Measurements from ENCODE around the gene NEUROD4.

The NEUROD4 gene

GRCh38 chr12:55037351-55037987 is 17.7 kb downstream of the NEUROD4 start:
- H3K27me3 ChIP-seq (ENCODE audit: control insufficient read depth, insufficient read depth, low read length) = no peaks in the 10 kb centered on the region
- H3K36me3 ChIP-seq (ENCODE audit: control insufficient read depth, insufficient read depth, low read length) = no peaks in the 10 kb centered on the region
- no CpG with 5 or more reads among the region's 5 CpGs for WGBS (ENCODE audit: insufficient coverage, insufficient read length)

GRCh38 chr12:55039395-55040354 is 19.9 kb downstream of the NEUROD4 start:
- Histone ChIP-seq H3K27ac (ENCODE audit: low read length) (no peak overlapping the region), H3K4me1 (ENCODE audit: control insufficient read depth, insufficient read depth, low read length) (peaks cover 1% of the 10 kb centered on the region; the same call in 1 of the 2 replicates), H3K4me3 (ENCODE audit: low read length) (no peak overlapping the region), H3K36me3 (ENCODE audit: control insufficient read depth, insufficient read depth, low read length) (no peaks in the 10 kb centered on the region), H3K27me3 (ENCODE audit: control insufficient read depth, insufficient read depth, low read length) (no peaks in the 10 kb centered on the region), H3K9me3 (ENCODE audit: control insufficient read depth, insufficient read depth, low read length) (no peaks in the 10 kb centered on the region)
- DNase-seq (ENCODE audit: low read depth, low spot score) = no peak
- no CpG with 5 or more reads among the region's 10 CpGs for WGBS (ENCODE audit: insufficient coverage, insufficient read length)

More at GRCh38 chr12:55037351-55037987, 17.7 kb downstream of the NEUROD4 start:
- no peak overlapping the region for H3K4me3 ChIP-seq (ENCODE audit: low read length)
- H3K4me1 ChIP-seq (ENCODE audit: control insufficient read depth, insufficient read depth, low read length) = no peaks in the 10 kb centered on the region
- H3K27ac ChIP-seq (ENCODE audit: low read length) = no peak overlapping the region
- DNase-seq (ENCODE audit: low read depth, low spot score) = no peak
- no peaks in the 10 kb centered on the region for H3K9me3 ChIP-seq (ENCODE audit: control insufficient read depth, insufficient read depth, low read length)

GRCh38 chr12:55041345-55042055 is 21.7 kb downstream of the NEUROD4 start:
- no CpG with 5 or more reads among the region's 4 CpGs for WGBS (ENCODE audit: insufficient coverage, insufficient read length)
- H3K27ac ChIP-seq (ENCODE audit: low read length) = no peak overlapping the region
- no peaks in the 10 kb centered on the region for H3K36me3 ChIP-seq (ENCODE audit: control insufficient read depth, insufficient read depth, low read length)
- peaks cover 2% of the 10 kb centered on the region; the same call in 1 of the 2 replicates for H3K4me1 ChIP-seq (ENCODE audit: control insufficient read depth, insufficient read depth, low read length)
- no peaks in the 10 kb centered on the region for H3K27me3 ChIP-seq (ENCODE audit: control insufficient read depth, insufficient read depth, low read length)
- H3K9me3 ChIP-seq (ENCODE audit: control insufficient read depth, insufficient read depth, low read length) = no peaks in the 10 kb centered on the region
- no peak for DNase-seq (ENCODE audit: low read depth, low spot score)
- H3K4me3 ChIP-seq (ENCODE audit: low read length) = no peak overlapping the region

- Histone ChIP-seq H3K36me3 (ENCODE audit: control insufficient read depth, insufficient read depth, low read length) (no peaks in the 10 kb centered on the region), H3K4me3 (ENCODE audit: low read length) (no peak overlapping the region), H3K4me1 (ENCODE audit: control insufficient read depth, insufficient read depth, low read length) (peaks cover 2% of the 10 kb centered on the region; the same call in 1 of the 2 replicates), H3K27me3 (ENCODE audit: control insufficient read depth, insufficient read depth, low read length) (no peaks in the 10 kb centered on the region), H3K27ac (ENCODE audit: low read length) (no peak overlapping the region), H3K9me3 (ENCODE audit: control insufficient read depth, insufficient read depth, low read length) (no peaks in the 10 kb centered on the region)
- DNase-seq (ENCODE audit: low read depth, low spot score) = no peak
- WGBS (ENCODE audit: insufficient coverage, insufficient read length) = no CpG with 5 or more reads among the region's 3 CpGs
Observed at GRCh38 chr12:55043542-55043941, 23.8 kb downstream of the NEUROD4 start.

GRCh38 chr12:55044135-55044534 is 24.4 kb downstream of the NEUROD4 start:
- Histone ChIP-seq H3K36me3 (ENCODE audit: control insufficient read depth, insufficient read depth, low read length) (no peaks in the 10 kb centered on the region), H3K4me3 (ENCODE audit: low read length) (no peak overlapping the region), H3K27ac (ENCODE audit: low read length) (no peak overlapping the region), H3K4me1 (ENCODE audit: control insufficient read depth, insufficient read depth, low read length) (peaks cover 2% of the 10 kb centered on the region; the same call in 1 of the 2 replicates), H3K9me3 (ENCODE audit: control insufficient read depth, insufficient read depth, low read length) (no peaks in the 10 kb centered on the region), H3K27me3 (ENCODE audit: control insufficient read depth, insufficient read depth, low read length) (no peaks in the 10 kb centered on the region)
- DNase-seq (ENCODE audit: low read depth, low spot score) = no peak
- WGBS (ENCODE audit: insufficient coverage, insufficient read length) = no CpG with 5 or more reads among the region's 6 CpGs

- H3K36me3 ChIP-seq (ENCODE audit: control insufficient read depth, insufficient read depth, low read length) = no peaks in the 10 kb centered on the region
- H3K4me3 ChIP-seq (ENCODE audit: low read length) = no peak overlapping the region
- DNase-seq (ENCODE audit: low read depth, low spot score) = no peak
- H3K27me3 ChIP-seq (ENCODE audit: control insufficient read depth, insufficient read depth, low read length) = no peaks in the 10 kb centered on the region
- no CpG with 5 or more reads among the region's 16 CpGs for WGBS (ENCODE audit: insufficient coverage, insufficient read length)
- peaks cover under 1% of the 10 kb centered on the region; the same call in 1 of the 2 replicates for H3K4me1 ChIP-seq (ENCODE audit: control insufficient read depth, insufficient read depth, low read length)
- H3K27ac ChIP-seq (ENCODE audit: low read length) = no peak overlapping the region
- no peaks in the 10 kb centered on the region for H3K9me3 ChIP-seq (ENCODE audit: control insufficient read depth, insufficient read depth, low read length)
Observed at GRCh38 chr12:55049676-55050075, 29.9 kb downstream of the NEUROD4 start.

- Histone ChIP-seq H3K27ac (ENCODE audit: low read length) (no peak overlapping the region), H3K27me3 (ENCODE audit: control insufficient read depth, insufficient read depth, low read length) (no peaks in the 10 kb centered on the region), H3K4me3 (ENCODE audit: low read length) (no peak overlapping the region), H3K36me3 (ENCODE audit: control insufficient read depth, insufficient read depth, low read length) (no peaks in the 10 kb centered on the region), H3K4me1 (ENCODE audit: control insufficient read depth, insufficient read depth, low read length) (no peaks in the 10 kb centered on the region), H3K9me3 (ENCODE audit: control insufficient read depth, insufficient read depth, low read length) (no peaks in the 10 kb centered on the region)
- DNase-seq (ENCODE audit: low read depth, low spot score) = no peak
- WGBS (ENCODE audit: insufficient coverage, insufficient read length) = no CpG with 5 or more reads among the region's 7 CpGs
Observed at GRCh38 chr12:55051197-55051947, 31.6 kb downstream of the NEUROD4 start.

- Histone ChIP-seq H3K4me1 (ENCODE audit: control insufficient read depth, insufficient read depth, low read length) (peaks cover 1% of the 10 kb centered on the region; the same call in 1 of the 2 replicates), H3K27ac (ENCODE audit: low read length) (no peak overlapping the region), H3K9me3 (ENCODE audit: control insufficient read depth, insufficient read depth, low read length) (no peaks in the 10 kb centered on the region), H3K36me3 (ENCODE audit: control insufficient read depth, insufficient read depth, low read length) (no peaks in the 10 kb centered on the region), H3K4me3 (ENCODE audit: low read length) (no peak overlapping the region), H3K27me3 (ENCODE audit: control insufficient read depth, insufficient read depth, low read length) (no peaks in the 10 kb centered on the region)
- no peak for DNase-seq (ENCODE audit: low read depth, low spot score)
- no CpG with 5 or more reads among the region's 5 CpGs for WGBS (ENCODE audit: insufficient coverage, insufficient read length)
Observed at GRCh38 chr12:55057481-55057880, 37.7 kb downstream of the NEUROD4 start.

- H3K27ac ChIP-seq (ENCODE audit: low read length) = no peak overlapping the region
- WGBS (ENCODE audit: insufficient coverage, insufficient read length) = 100% methylated on average over 1 of the region's 1 CpG
- no peaks in the 10 kb centered on the region for H3K27me3 ChIP-seq (ENCODE audit: control insufficient read depth, insufficient read depth, low read length)
- no peak for DNase-seq (ENCODE audit: low read depth, low spot score)
- H3K36me3 ChIP-seq (ENCODE audit: control insufficient read depth, insufficient read depth, low read length) = no peaks in the 10 kb centered on the region
- H3K4me3 ChIP-seq (ENCODE audit: low read length) = no peak overlapping the region
- H3K4me1 ChIP-seq (ENCODE audit: control insufficient read depth, insufficient read depth, low read length) = peaks cover 1% of the 10 kb centered on the region; the same call in 1 of the 2 replicates
- no peaks in the 10 kb centered on the region for H3K9me3 ChIP-seq (ENCODE audit: control insufficient read depth, insufficient read depth, low read length)
Observed at GRCh38 chr12:55058082-55058481, 38.3 kb downstream of the NEUROD4 start.

All from iPS DF 6.9 (cell line).